ENCODE results near the gene LAIR2. TPM values are rescaled to one million over a fixed set of nuclear protein-coding genes. Genes with fewer than 3 reads are reported as not detected.
"Not testable (repeated sequence)": the region's sequence is repeated elsewhere in the genome, so short reads cannot be mapped to it uniquely, and the experiment has no call there.

The LAIR2 gene
- total RNA-seq, 1 donor from 2014 or later, result not detected

- Histone ChIP-seq H3K4me1 (no peaks in the 10 kb centered on the region), H3K9me3 (ENCODE audit: low read depth) (no peaks in the 10 kb centered on the region), H3K4me3 (peak overlapping the region; percentile 56), H2AFZ (replicated peaks) (peak overlapping the region; percentile 52), H3K27ac (peak overlapping the region; percentile 84), H3K36me3 (no peaks in the 10 kb centered on the region), H3K4me2 (peak overlapping the region; percentile 88), H3K9ac (no peak overlapping the region), H3F3A (ENCODE audit: low read depth) (peaks cover 45% of the 10 kb centered on the region), H4K20me1 (ENCODE audit: low read depth) (peaks cover 29% of the 10 kb centered on the region), H3K27me3 (peaks cover 51% of the 10 kb centered on the region), H3K79me2 (ENCODE audit: low read depth) (no peaks in the 10 kb centered on the region)
- Mint-ChIP-seq H3K4me1 (peaks cover 14% of the 10 kb centered on the region), H3K9me3 (no peaks in the 10 kb centered on the region), H3K27me3 (ENCODE audit: insufficient read depth, low read depth) (peaks cover 16% of the 10 kb centered on the region), H3K4me3 (peak overlapping the region; percentile 85), H3K27ac (peak overlapping the region; percentile 42), H3K36me3 (peaks cover under 1% of the 10 kb centered on the region)
- peak; percentile 18 for TF ChIP-seq CTCF (IDR thresholded peaks at IDR 0.05)
- TF ChIP-seq EZH2phosphoT487 (IDR thresholded peaks at IDR 0.05), result no peak
- no peak for TF ChIP-seq EZH2 (IDR thresholded peaks at IDR 0.05)
- peak; percentile 97 for DNase-seq (ENCODE audit: low spot score)
These were observed 37.8 kb upstream of the LAIR2 start for GRCh38 chr19:54464630-54465425.

GRCh38 chr19:54465426-54466109 is 37.1 kb upstream of the LAIR2 start:
- peaks cover 22% of the 10 kb centered on the region for H4K20me1 ChIP-seq (ENCODE audit: low read depth)
- H3K27ac ChIP-seq, result no peak overlapping the region
- H3F3A ChIP-seq (ENCODE audit: low read depth), result peaks cover 45% of the 10 kb centered on the region
- H3K9me3 Mint-ChIP-seq, result no peaks in the 10 kb centered on the region
- H3K36me3 Mint-ChIP-seq, result no peaks in the 10 kb centered on the region
- H3K4me3 Mint-ChIP-seq, result peak overlapping the region; percentile 80
- DNase-seq (ENCODE audit: low spot score), result peak; percentile 24
- peaks cover 21% of the 10 kb centered on the region for H3K4me1 Mint-ChIP-seq
- H3K9me3 ChIP-seq (ENCODE audit: low read depth), result no peaks in the 10 kb centered on the region
- H3K79me2 ChIP-seq (ENCODE audit: low read depth), result no peaks in the 10 kb centered on the region
- no peak overlapping the region for H3K4me3 ChIP-seq
- H3K27me3 Mint-ChIP-seq (ENCODE audit: insufficient read depth, low read depth), result peaks cover 22% of the 10 kb centered on the region
- peaks cover 58% of the 10 kb centered on the region for H3K27me3 ChIP-seq
- no peak overlapping the region for H3K27ac Mint-ChIP-seq
- no peak overlapping the region for H3K4me2 ChIP-seq
- peaks cover under 1% of the 10 kb centered on the region for H3K4me1 ChIP-seq
- no peaks in the 10 kb centered on the region for H3K36me3 ChIP-seq
- no peak for TF ChIP-seq CTCF (IDR thresholded peaks at IDR 0.05)
- no peak for TF ChIP-seq EZH2phosphoT487 (IDR thresholded peaks at IDR 0.05)
- peak; percentile 10 for TF ChIP-seq EZH2 (IDR thresholded peaks at IDR 0.05)
- no peak overlapping the region for H2AFZ ChIP-seq (replicated peaks)
- no peak overlapping the region for H3K9ac ChIP-seq

GRCh38 chr19:54466110-54466480 is 36.5 kb upstream of the LAIR2 start:
- not testable (repeated sequence) for H3K27ac ChIP-seq; H3K36me3 ChIP-seq; H3K27ac Mint-ChIP-seq; H3K4me3 ChIP-seq; H2AFZ ChIP-seq (replicated peaks); H3K4me2 ChIP-seq; H3K36me3 Mint-ChIP-seq; H3K9me3 Mint-ChIP-seq; H3K9ac ChIP-seq; H3K9me3 ChIP-seq (ENCODE audit: low read depth); H3K4me1 ChIP-seq; DNase-seq (ENCODE audit: low spot score); H3K79me2 ChIP-seq (ENCODE audit: low read depth)
- Histone ChIP-seq H4K20me1 (ENCODE audit: low read depth) (peaks cover 17% of the 10 kb centered on the region), H3F3A (ENCODE audit: low read depth) (peaks cover 40% of the 10 kb centered on the region), H3K27me3 (peaks cover 63% of the 10 kb centered on the region)
- H3K4me1 Mint-ChIP-seq, result peaks cover 25% of the 10 kb centered on the region
- peak overlapping the region; percentile 80 for H3K4me3 Mint-ChIP-seq
- H3K27me3 Mint-ChIP-seq (ENCODE audit: insufficient read depth, low read depth), result peaks cover 25% of the 10 kb centered on the region

Measured in neural progenitor cell (in vitro differentiated cells).